ENCODE measurements around the gene TOR1A.
"Not testable (repeated sequence)": the region's sequence is repeated elsewhere in the genome, so short reads cannot be mapped to it uniquely, and the experiment has no call there.

TOR1A gene

GRCh38 chr9:129776566-129776937 lies 47.4 kb downstream of the TOR1A start:
- Histone ChIP-seq H3K9me3 (replicated peaks in 1 of 2; ENCODE audit: control insufficient read depth in 2 of 2, insufficient read depth in 1 of 2, low read depth in 1 of 2, low read length in 2 of 2) (no peaks in the 10 kb centered on the region), H4K91ac (ENCODE audit: low read depth, low read length, poor library complexity) (no peak overlapping the region), H3K14ac (ENCODE audit: low read length) (no peak overlapping the region), H3K9ac (ENCODE audit: low read depth, low read length, poor library complexity) (no peak overlapping the region), H3K4ac (ENCODE audit: low read length) (no peak overlapping the region), H3K4me2 (ENCODE audit: insufficient read depth, low read length, poor library complexity, severe bottlenecking) (no peak overlapping the region), H3K27me3 (ENCODE audit: control insufficient read depth in 3 of 3, insufficient read depth in 3 of 3, low read depth in 1 of 3, low read length in 3 of 3) (no peaks in the 10 kb centered on the region), H2BK12ac (ENCODE audit: low read length) (no peak overlapping the region), H2BK120ac (ENCODE audit: low read depth, low read length) (no peak overlapping the region), H2BK15ac (ENCODE audit: low read length) (peak overlapping the region; percentile 49), H2AK5ac (ENCODE audit: low read depth, low read length) (peak overlapping the region; percentile 2), H3K79me1 (ENCODE audit: low read depth, low read length) (no peaks in the 10 kb centered on the region), H3K23ac (ENCODE audit: low read depth, low read length, poor library complexity) (no peak overlapping the region), H3K4me3 (ENCODE audit: low read length in 2 of 2) (no peak overlapping the region), H3K18ac (ENCODE audit: low read length) (peak overlapping the region; percentile 67), H2AFZ (ENCODE audit: low read length) (peak overlapping the region; percentile 91), H2BK5ac (ENCODE audit: low read length) (no peak overlapping the region), H3K36me3 (replicated peaks in 1 of 2; ENCODE audit: control insufficient read depth in 2 of 2, insufficient read depth in 2 of 2, low read length in 2 of 2) (no peaks in the 10 kb centered on the region), H3K4me1 (ENCODE audit: control insufficient read depth in 2 of 2, insufficient read depth in 1 of 2, low read depth in 1 of 2, low read length in 2 of 2) (peaks cover 5 to 7% of the 10 kb centered on the region in 2 donors), H4K8ac (ENCODE audit: low read depth, low read length) (no peak overlapping the region), H3K27ac (replicated peaks; ENCODE audit: low read length) (no peak overlapping the region)
- DNase-seq (ENCODE audit: low spot score): no peak
- WGBS, 2 donors (ENCODE audit: extremely low coverage in 2 of 2, insufficient read length in 2 of 2, insufficient replicate concordance in 1 of 2): no CpG with 5 or more reads among the region's 8 CpGs

GRCh38 chr9:129776096-129776495 lies 47.8 kb downstream of the TOR1A start:
- H3K4me1 ChIP-seq (ENCODE audit: control insufficient read depth in 2 of 2, insufficient read depth in 1 of 2, low read depth in 1 of 2, low read length in 2 of 2); H2BK5ac ChIP-seq (ENCODE audit: low read length); H3K23ac ChIP-seq (ENCODE audit: low read depth, low read length, poor library complexity); H3K27ac ChIP-seq (replicated peaks; ENCODE audit: low read length); H2AFZ ChIP-seq (ENCODE audit: low read length); H4K8ac ChIP-seq (ENCODE audit: low read depth, low read length); DNase-seq (ENCODE audit: low spot score); H3K14ac ChIP-seq (ENCODE audit: low read length); H3K9ac ChIP-seq (ENCODE audit: low read depth, low read length, poor library complexity); H3K4ac ChIP-seq (ENCODE audit: low read length); H3K4me2 ChIP-seq (ENCODE audit: insufficient read depth, low read length, poor library complexity, severe bottlenecking); H3K27me3 ChIP-seq (ENCODE audit: control insufficient read depth in 3 of 3, insufficient read depth in 3 of 3, low read depth in 1 of 3, low read length in 3 of 3); H2BK15ac ChIP-seq (ENCODE audit: low read length); H4K91ac ChIP-seq (ENCODE audit: low read depth, low read length, poor library complexity); H3K4me3 ChIP-seq (ENCODE audit: low read length in 2 of 2); H3K36me3 ChIP-seq (replicated peaks in 1 of 2; ENCODE audit: control insufficient read depth in 2 of 2, insufficient read depth in 2 of 2, low read length in 2 of 2); H2BK12ac ChIP-seq (ENCODE audit: low read length); H3K9me3 ChIP-seq (replicated peaks in 1 of 2; ENCODE audit: control insufficient read depth in 2 of 2, insufficient read depth in 1 of 2, low read depth in 1 of 2, low read length in 2 of 2); H3K18ac ChIP-seq (ENCODE audit: low read length); H2AK5ac ChIP-seq (ENCODE audit: low read depth, low read length); H3K79me1 ChIP-seq (ENCODE audit: low read depth, low read length); H2BK120ac ChIP-seq (ENCODE audit: low read depth, low read length): not testable (repeated sequence)
- WGBS, 2 donors (ENCODE audit: extremely low coverage in 2 of 2, insufficient read length in 2 of 2, insufficient replicate concordance in 1 of 2): no CpG with 5 or more reads among the region's 4 CpGs

GRCh38 chr9:129775448-129775798 lies 48.5 kb downstream of the TOR1A start:
- no peak for DNase-seq (ENCODE audit: low spot score)
- H3K4me3 ChIP-seq (ENCODE audit: low read length in 2 of 2): no peak overlapping the region
- H2BK5ac ChIP-seq (ENCODE audit: low read length): no peak overlapping the region
- H2BK12ac ChIP-seq (ENCODE audit: low read length): no peak overlapping the region
- peak overlapping the region; percentile 38 for H3K9ac ChIP-seq (ENCODE audit: low read depth, low read length, poor library complexity)
- H3K27me3 ChIP-seq (ENCODE audit: control insufficient read depth in 3 of 3, insufficient read depth in 3 of 3, low read depth in 1 of 3, low read length in 3 of 3): peaks cover 0 to 2% (median 0%) of the 10 kb centered on the region in 3 experiments
- H4K91ac ChIP-seq (ENCODE audit: low read depth, low read length, poor library complexity): no peak overlapping the region
- H2BK120ac ChIP-seq (ENCODE audit: low read depth, low read length): no peak overlapping the region
- no peaks in the 10 kb centered on the region for H3K79me1 ChIP-seq (ENCODE audit: low read depth, low read length)
- H3K4ac ChIP-seq (ENCODE audit: low read length): no peak overlapping the region
- H2BK15ac ChIP-seq (ENCODE audit: low read length): no peak overlapping the region
- peak overlapping the region; percentile 20 for H3K18ac ChIP-seq (ENCODE audit: low read length)
- peak overlapping the region; percentile 74 for H2AK5ac ChIP-seq (ENCODE audit: low read depth, low read length)
- H3K14ac ChIP-seq (ENCODE audit: low read length): no peak overlapping the region
- no peak overlapping the region for H3K23ac ChIP-seq (ENCODE audit: low read depth, low read length, poor library complexity)
- no CpG with 5 or more reads among the region's 2 CpGs for WGBS, 2 donors (ENCODE audit: extremely low coverage in 2 of 2, insufficient read length in 2 of 2, insufficient replicate concordance in 1 of 2)
- H3K36me3 ChIP-seq (replicated peaks in 1 of 2; ENCODE audit: control insufficient read depth in 2 of 2, insufficient read depth in 2 of 2, low read length in 2 of 2): no peaks in the 10 kb centered on the region
- no peak overlapping the region for H3K4me2 ChIP-seq (ENCODE audit: insufficient read depth, low read length, poor library complexity, severe bottlenecking)
- no peak overlapping the region for H2AFZ ChIP-seq (ENCODE audit: low read length)
- H3K27ac ChIP-seq (replicated peaks; ENCODE audit: low read length): no peak overlapping the region
- H4K8ac ChIP-seq (ENCODE audit: low read depth, low read length): no peak overlapping the region
- no peaks in the 10 kb centered on the region for H3K9me3 ChIP-seq (replicated peaks in 1 of 2; ENCODE audit: control insufficient read depth in 2 of 2, insufficient read depth in 1 of 2, low read depth in 1 of 2, low read length in 2 of 2)
- H3K4me1 ChIP-seq (ENCODE audit: control insufficient read depth in 2 of 2, insufficient read depth in 1 of 2, low read depth in 1 of 2, low read length in 2 of 2): peaks cover 5 to 7% of the 10 kb centered on the region in 2 donors

- Histone ChIP-seq H3K23ac (ENCODE audit: low read depth, low read length, poor library complexity) (no peak overlapping the region), H3K18ac (ENCODE audit: low read length) (peak overlapping the region; percentile 8)
- WGBS, 2 donors (ENCODE audit: extremely low coverage in 2 of 2, insufficient read length in 2 of 2, insufficient replicate concordance in 1 of 2): no CpG with 5 or more reads among the region's 20 CpGs
Observed at GRCh38 chr9:129774791-129775447, 49.0 kb downstream of the TOR1A start.

More at GRCh38 chr9:129774791-129775447, 49.0 kb downstream of the TOR1A start:
- Histone ChIP-seq H2BK15ac (ENCODE audit: low read length) (no peak overlapping the region), H2BK12ac (ENCODE audit: low read length) (no peak overlapping the region), H4K8ac (ENCODE audit: low read depth, low read length) (no peak overlapping the region), H3K27me3 (ENCODE audit: control insufficient read depth in 3 of 3, insufficient read depth in 3 of 3, low read depth in 1 of 3, low read length in 3 of 3) (peaks cover 0 to 3% (median 0%) of the 10 kb centered on the region in 3 experiments), H3K79me1 (ENCODE audit: low read depth, low read length) (no peaks in the 10 kb centered on the region), H3K4me3 (ENCODE audit: low read length in 2 of 2) (no peak overlapping the region), H2AFZ (ENCODE audit: low read length) (no peak overlapping the region), H3K9me3 (replicated peaks in 1 of 2; ENCODE audit: control insufficient read depth in 2 of 2, insufficient read depth in 1 of 2, low read depth in 1 of 2, low read length in 2 of 2) (no peaks in the 10 kb centered on the region), H3K4me1 (ENCODE audit: control insufficient read depth in 2 of 2, insufficient read depth in 1 of 2, low read depth in 1 of 2, low read length in 2 of 2) (peaks cover 5 to 7% of the 10 kb centered on the region in 2 donors), H3K4ac (ENCODE audit: low read length) (no peak overlapping the region), H2AK5ac (ENCODE audit: low read depth, low read length) (peak overlapping the region; percentile 74), H3K27ac (replicated peaks; ENCODE audit: low read length) (no peak overlapping the region), H3K14ac (ENCODE audit: low read length) (no peak overlapping the region), H3K4me2 (ENCODE audit: insufficient read depth, low read length, poor library complexity, severe bottlenecking) (no peak overlapping the region), H2BK120ac (ENCODE audit: low read depth, low read length) (no peak overlapping the region), H4K91ac (ENCODE audit: low read depth, low read length, poor library complexity) (no peak overlapping the region), H3K36me3 (replicated peaks in 1 of 2; ENCODE audit: control insufficient read depth in 2 of 2, insufficient read depth in 2 of 2, low read length in 2 of 2) (no peaks in the 10 kb centered on the region), H2BK5ac (ENCODE audit: low read length) (no peak overlapping the region), H3K9ac (ENCODE audit: low read depth, low read length, poor library complexity) (peak overlapping the region; percentile 38)
- no peak for DNase-seq (ENCODE audit: low spot score)

Data from neuronal stem cell (in vitro differentiated cells).